GM18867 (cell line): Measurements from ENCODE around the gene ZNF212.
A peak's percentile ranks its signal among the peaks of the same experiment; 100 is the strongest.

Experiments used
- ATAC-seq: cut with Tn5 transposase; IDR thresholded peaks from one replicate; pipeline ENCODE4 v1.9.1; 2021; ENCODE audit warnings: mild to moderate bottlenecking, moderate library complexity; ENCODE audit not compliant: unreplicated experiment

The ZNF212 gene

GRCh38 chr7:149284343-149284742 lies 44.9 kb downstream of the ZNF212 start:
- no peak for ATAC-seq

GRCh38 chr7:149284850-149285585 lies 45.6 kb downstream of the ZNF212 start:
- peak; percentile 96 for ATAC-seq

DNA sequence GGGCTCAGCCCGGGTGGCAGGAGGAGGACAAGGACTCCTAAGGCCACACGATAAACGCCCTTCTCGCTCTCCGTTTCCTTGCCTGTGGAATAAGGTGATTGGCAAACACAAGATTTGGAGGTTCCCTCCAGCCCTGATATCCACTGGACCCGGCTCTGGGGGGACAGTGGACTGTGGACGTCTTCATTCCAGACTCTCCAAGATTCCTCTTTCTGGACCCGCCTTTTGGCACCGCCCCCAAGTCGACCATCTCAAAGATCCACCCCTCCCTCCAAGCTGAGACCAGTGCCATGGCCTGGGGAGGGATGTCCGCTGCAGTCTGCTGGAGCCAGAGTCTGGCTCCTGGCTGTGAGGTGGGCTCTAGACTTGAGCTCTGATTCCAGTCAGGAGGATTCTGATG lies 46.2 kb downstream of the ZNF212 start:
- ATAC-seq: no peak

DNA sequence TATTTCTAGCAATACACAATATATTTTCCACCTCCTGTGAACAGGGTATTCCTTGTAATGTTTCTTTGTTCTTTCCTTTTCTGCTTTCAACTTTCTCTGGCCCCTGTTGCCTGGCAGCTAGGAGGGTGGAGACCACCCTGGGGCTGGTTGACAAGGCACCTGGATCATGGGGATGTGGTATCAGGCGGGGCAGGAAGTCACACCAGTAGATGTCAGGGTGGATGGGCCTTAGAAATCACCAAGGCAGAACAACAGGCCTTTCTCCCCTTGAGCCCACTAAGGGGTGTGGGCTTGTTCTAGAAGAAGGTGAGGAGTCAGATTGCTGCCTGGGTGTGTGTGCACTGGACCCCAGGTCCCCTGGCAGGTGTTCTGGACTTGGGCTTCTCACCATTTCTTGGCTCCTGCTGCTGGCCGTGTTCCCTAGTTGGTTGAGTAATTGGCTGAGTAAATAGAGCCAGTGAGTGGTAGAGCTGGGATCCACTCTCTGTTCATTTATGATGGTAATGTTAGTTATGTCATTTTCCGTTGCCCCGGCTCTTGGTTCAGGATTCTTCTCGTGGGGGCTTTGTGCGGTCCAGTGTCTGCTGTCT lies 47.5 kb downstream of the ZNF212 start:
- no peak for ATAC-seq

DNA sequence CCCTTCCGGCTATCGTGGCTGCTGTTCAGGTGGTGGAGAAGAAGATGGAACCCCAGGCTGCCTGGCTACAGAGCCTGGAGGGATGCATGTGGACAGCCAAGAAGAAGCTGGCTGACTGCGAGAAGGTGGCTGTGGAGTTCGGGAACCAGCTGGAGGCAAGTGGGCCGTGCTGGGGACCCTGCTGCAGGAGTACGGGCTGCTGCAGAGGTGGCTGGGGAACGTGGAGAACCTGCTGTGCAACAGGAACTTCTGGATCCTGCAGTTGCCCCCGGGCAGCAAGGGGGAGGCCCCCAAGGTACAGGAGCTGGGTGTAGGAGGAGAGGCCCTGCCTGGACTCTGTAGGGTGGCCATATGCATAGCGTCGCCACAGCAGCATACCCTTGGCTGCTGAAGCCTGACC lies 48.2 kb downstream of the ZNF212 start:
- ATAC-seq: no peak

DNA sequence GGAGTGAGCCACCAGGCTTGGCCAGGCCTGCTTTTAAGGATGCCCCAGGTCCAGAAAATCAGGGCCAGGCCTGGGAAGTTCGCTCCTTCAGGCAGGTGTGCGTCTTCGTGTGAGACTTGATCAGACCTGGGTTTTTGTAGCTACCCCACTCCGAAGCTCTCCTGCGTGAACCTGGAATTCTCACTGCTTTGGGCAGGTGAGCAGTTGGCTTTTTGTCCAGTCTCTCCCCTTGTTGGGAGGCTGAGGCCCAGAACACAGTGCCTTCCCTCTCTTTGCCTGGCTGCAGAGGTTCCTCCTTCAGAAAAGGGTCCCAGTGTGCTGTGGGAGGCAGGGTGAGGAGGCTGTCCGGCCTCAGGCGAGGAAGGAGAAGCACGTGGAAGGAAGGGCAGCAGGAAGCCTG lies 49.8 kb downstream of the ZNF212 start:
- no peak for ATAC-seq

GRCh38 chr7:149289856-149290255 lies 50.4 kb downstream of the ZNF212 start:
- ATAC-seq: no peak

DNA sequence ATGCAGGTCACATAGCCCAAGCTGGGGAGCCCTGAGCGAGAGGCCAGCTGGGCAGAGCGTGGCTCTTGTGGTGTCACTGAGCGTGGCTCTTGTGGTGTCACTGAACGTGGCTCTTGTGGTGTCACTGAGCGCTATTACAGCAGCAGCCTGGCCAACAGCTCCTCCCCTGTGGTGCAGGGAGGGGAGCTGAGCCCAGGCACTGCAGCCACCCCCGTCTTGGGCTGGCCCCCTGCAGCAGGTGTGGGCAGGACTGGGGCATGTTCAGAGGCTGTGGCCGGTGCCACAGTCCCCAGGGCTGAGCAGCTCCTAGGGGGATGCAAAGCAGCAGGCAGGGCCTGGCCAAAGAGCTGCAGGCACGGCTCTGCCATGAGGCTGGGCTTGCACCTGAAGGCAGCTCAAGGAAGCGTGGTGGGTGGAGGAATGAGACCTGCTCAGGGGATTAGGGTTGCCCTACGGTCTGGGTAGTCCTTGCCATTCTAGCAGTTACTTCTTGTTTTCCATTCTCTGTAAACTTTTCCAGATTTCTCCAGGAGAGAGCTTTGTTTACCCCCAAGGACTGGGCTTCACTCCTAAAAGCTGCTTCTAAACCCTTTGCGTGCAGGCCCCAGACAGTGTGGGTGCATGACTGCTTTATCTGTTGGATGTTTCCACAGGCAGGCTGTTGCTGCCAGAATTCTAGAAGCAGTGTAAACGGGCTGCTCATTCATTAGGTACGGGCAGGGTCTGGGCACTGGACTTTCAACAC lies 51.8 kb downstream of the ZNF212 start:
- ATAC-seq: no peak

GRCh38 chr7:149291781-149292461 lies 52.5 kb downstream of the ZNF212 start:
- ATAC-seq: no peak

DNA sequence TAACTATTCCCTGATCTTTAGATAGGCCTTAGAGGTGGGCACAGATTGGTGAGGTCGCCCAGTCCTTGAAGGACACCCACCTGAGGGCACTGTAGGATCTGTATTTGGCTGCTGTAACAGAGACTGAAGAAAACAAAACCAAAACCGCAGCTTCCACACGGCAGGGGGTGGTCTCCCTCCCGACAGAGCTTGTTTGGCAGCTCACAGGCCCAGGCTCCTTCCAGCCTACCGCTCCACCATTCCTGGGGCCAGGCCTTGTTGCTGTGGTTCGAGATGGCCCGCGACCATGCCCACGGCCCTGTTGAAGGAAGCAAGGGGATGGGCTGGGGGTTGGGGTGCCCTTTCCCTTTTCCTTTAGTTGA lies 53.0 kb downstream of the ZNF212 start:
- no peak for ATAC-seq

DNA sequence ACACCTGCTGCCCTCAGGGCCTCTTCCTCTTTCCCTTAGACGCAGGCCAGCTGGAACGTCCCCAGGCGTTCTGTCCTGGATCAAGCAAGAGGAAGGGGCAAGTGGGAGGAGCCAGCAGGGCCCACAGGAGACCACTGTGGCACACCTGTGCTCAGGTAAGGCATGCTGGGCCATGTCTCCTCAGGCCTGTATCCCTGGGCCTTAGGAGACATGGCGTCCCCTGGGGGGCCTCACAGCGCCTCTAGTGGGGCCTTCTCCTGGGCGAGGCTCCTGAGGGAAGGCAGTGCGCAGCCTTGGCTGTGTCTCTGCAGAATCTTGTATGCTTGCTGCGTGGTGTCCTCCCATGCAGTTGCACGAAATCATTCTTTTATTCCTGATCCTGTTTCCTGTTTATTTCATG lies 53.9 kb downstream of the ZNF212 start:
- no peak for ATAC-seq

DNA sequence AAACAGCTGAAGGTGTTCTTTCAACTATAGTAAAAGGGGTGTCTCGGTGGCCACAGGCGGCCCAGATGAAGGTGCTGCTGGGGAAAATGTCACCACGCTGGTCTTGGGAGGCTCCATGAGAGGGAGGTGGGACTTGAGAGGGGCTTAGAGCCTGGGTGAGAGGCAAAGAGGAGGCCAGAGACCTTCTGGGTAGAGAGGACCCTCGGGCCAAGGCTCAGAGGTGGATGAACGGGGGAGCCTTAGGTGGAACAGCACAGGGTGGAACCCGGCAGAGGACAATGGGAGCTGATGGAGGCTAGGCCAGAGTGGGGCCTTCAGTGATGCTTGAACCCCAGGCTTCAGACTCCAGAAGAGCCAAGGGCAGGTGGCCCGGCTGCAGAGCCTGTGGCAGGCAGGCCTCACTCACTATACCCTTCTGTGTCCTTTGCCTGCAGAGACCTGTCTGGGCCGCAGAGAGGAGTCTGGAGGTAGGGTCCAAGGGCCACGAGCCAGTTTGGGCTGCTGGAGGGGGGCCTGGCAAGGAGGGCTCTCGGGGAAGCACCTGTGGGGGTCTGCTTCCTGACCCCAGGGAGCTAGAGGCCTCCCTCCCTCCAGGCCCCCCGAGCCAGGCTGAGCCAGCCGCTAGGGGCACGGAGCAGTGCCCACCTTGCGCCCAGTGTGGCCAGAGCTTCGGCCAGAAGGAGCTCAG lies 54.6 kb downstream of the ZNF212 start:
- no peak for ATAC-seq

DNA sequence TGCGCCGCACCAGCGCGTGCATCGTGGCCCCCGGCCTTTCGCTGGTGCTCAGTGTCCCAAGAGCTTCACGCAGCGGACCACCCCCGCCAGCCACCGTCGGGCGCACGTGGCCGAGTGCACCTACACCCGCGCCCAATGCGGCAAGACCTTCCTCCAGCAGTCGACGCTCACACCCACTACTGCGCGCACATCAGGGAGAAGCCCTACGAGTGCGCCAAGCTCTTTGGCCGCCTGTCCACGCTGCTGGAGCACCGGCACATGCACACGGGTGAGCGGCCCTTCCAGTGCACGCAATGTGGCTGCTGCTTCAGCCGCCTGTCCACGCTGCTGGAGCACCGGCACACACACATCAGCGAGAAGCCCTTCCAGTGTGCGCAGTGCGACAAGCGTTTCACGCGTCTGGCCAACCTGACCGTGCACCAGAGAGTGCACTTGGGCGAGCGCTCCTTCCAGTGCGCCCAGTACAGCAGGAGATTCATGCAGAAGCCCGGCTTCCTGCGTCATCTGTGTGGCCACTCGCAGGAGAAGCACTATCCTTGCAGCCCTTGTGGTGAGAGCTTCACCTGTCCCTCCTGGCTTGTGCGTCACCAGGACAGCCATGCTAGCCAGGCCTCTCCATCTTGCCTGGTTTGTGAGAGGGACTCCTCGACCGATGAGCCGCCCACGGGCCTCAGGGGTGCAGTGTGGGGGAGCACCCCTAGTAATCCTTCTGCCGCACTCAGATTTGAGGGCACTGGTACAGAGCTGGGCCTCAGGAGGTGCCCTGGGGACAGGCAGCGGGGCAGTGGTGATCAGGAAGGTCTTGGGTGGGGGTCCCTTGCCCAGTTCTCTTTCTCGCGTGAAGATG lies 55.4 kb downstream of the ZNF212 start:
- ATAC-seq: no peak

DNA sequence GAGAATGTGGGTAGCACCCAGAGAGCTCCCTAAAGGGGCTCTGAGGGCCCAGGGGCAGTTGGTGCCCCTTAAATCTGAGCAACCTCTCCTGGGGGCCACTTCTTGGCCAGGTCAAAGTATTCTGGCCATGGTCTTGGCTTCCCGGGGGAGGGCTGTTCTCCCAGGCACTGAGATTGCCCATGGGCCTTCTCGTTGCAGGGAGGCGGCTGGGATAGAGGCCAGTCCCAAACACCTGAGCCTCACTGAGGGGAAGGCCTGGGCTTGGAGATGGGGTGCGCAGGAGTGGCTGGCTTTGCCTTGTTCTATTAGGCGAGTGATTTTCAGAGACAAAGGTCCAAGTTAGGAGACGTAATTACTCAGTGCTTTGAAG lies 56.0 kb downstream of the ZNF212 start:
- no peak for ATAC-seq

DNA sequence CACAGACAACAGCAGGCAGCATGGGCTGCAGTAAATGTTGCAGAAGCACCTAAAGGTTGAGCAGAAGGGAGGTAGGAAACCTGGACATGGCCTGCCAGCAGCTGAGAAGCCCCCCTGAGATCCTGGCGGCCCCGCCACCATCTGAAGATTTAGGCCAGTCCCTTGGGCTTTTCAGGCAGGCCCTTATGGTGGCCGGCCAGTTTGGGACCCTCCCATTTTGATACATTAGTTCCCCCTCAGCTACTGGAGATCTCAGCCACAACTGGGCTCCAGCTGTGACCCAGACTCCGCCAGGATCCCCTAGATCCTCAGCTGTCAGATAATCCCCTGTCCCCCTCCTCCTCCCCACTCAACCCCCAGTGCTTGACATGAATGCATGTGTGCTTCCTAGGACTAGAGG lies 56.9 kb downstream of the ZNF212 start:
- no peak for ATAC-seq

DNA sequence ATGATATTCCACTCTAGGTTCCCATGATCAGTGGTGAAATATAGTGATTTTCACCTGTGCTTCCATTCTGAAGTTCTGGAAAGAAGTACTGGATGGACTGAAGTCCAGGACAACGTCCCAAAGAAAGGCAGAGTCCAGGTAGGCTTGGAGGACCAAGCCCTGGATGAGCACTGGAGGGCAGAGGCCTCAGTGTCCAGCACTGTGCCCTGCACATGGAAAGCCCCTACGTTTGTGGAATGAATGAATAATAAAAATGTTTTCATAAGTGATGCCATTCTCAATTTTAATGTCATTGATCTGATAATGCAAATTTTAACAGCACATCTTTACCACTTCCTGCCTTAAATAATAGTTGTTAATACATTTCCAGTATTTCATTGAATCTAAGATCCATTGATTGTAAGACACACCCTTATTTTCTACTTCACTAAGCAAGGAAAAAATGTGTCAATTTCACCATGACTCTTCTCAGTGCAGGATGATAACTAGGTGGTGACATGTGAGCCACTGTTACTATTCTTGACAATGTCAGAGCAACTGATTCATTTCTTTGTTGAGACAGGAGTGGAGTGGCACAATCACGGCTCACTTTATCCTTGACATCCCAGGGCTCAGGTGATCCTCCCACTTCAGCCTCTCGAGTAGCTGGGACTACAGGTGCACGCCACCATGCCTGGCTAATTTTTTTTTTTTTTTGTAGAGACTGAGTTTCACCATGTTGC lies 57.7 kb downstream of the ZNF212 start:
- no peak for ATAC-seq

DNA sequence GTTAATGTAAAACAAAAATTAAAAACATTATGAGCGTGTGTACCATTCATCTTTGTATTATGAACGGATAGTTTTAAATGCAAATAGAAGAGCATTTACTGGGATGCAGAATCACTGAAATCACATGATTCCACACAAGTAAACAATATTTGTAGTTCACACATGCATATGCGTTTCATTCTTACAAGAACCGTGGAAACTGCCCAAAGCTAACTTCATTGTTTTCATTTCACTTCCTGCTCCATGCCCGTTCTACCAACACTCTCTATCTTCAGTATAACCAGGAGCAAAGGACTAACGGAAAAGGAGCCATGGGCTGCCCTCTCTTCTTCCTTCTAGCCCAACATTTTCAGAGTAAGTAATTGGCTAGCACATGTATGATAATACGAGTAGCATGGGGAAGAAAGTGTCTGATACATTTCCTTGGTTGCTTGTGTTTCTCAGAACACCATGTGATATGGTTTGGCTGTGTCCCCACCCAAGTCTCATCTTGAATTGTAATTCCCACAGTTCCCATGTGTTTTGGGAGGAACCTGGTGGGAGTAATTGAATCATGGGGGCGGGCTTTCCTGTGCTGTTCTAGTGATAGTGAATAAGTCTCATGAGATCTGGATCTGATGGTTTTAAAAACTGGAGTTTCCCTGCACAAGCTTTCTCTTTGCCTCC lies 61.3 kb downstream of the ZNF212 start:
- ATAC-seq: no peak

DNA sequence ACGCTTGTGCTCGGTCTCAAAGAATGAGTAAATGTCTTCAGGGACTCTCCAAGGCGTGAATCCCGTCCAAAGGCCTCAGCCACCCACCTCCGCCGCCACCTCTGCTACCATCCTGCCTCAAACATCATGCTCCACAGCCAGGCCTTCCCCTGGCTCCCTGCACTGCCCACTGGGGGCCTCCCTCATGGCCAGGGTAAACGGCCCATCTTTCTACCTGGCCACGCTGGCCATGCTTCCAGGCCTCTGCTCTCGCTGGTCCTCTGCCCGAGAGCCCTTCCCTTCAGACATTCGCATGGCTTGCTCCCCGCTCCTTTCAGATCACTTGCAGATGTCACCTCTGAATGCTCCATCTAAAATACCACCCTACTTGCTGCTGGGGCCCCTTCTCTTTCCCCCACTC lies 62.8 kb downstream of the ZNF212 start:
- no peak for ATAC-seq

DNA sequence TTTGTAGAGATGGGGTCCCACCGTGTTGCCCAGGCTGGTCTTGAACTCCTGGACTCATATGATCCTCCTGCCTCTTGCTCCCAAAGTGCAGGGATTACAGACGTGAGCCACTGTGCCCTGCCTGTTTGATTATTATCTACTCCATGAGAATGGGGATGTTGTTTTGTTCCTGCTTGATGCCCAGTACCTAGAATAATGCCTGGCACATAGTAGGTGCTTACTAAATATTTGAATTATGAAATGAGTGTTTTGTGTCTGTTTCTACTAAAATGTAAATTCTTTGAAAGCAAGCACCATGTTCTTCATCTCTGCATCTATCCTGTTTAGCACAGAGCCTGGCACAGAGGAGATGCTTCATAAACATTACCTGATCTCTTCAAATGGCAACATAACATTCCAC lies 63.4 kb downstream of the ZNF212 start:
- ATAC-seq: no peak
